Endothelial cell of umbilical vein (primary cell): Measurements from ENCODE around the gene IRS1. TPM values are rescaled to one million over a fixed set of nuclear protein-coding genes. Genes with fewer than 3 reads are reported as not detected.

Source experiments
- BruUV-seq: library from RNA; stranded (reverse); fragments of 400-500 nt; replicated peaks from 2 replicates; lab custom pipeline; 2021; lab: Mats Ljungman, UMichigan
- CTCF ChIA-PET: fragments of 300-600, 350-600 bp; sonication (Branson Sonifier 250); formaldehyde crosslinking; loops from one replicate; lab custom pipeline; 2021; ENCODE audit warnings: antibody characterized with exemption, inconsistent platforms; lab: Charles Lee
- POLR2A ChIA-PET: fragments of 300-600, 350-600 bp; sonication (Branson Sonifier 250); formaldehyde crosslinking; loops from one replicate; lab custom pipeline; 2021; ENCODE audit warnings: antibody characterized with exemption, inconsistent platforms; lab: Charles Lee
- DNase-seq: peaks from one replicate; pipeline ENCODE4 v3.0.0-alpha.2; 2011; ENCODE audit warnings: low read depth, low spot score
- FAIRE-seq: peaks from 2 replicates; lab custom pipeline; 2011; peaks lifted over from hg19 to GRCh38; lab: Jason Lieb, UNC
- H2AFZ ChIP-seq: 2 replicates; pipeline ENCODE4 v1.6.0; 2012; ENCODE audit warnings: low read depth, low read length, control low read depth, inconsistent platforms
- H3K27ac ChIP-seq: 2 replicates; pipeline ENCODE4 v1.5.1; 2011; ENCODE audit warnings: low read depth, mild to moderate bottlenecking, control low read depth, low read length, moderate library complexity; ENCODE audit not compliant: insufficient read depth
- H3K27me3 ChIP-seq, 2 experiments: 2 replicates each; pipeline versions ENCODE4 v1.6.0 to v1.6.1; 2011; ENCODE audit warnings: low read length in 2 of 2, mixed read lengths in 1 of 2; ENCODE audit not compliant: control insufficient read depth in 2 of 2, insufficient read depth in 2 of 2
- H3K36me3 ChIP-seq, 2 experiments: 2 replicates in 1 of 2; 3 replicates in 1 of 2; pipeline ENCODE4 v1.5.1; 2011; ENCODE audit warnings: low read length in 2 of 2, mild to moderate bottlenecking in 1 of 2, moderate library complexity in 1 of 2; ENCODE audit not compliant: control insufficient read depth in 2 of 2, insufficient read depth in 2 of 2; ENCODE audit errors: extremely low read depth in 1 of 2
- H3K4me1 ChIP-seq: 3 replicates; pipeline ENCODE4 v1.5.1; 2011; ENCODE audit warnings: mild to moderate bottlenecking, low read length; ENCODE audit not compliant: control insufficient read depth, insufficient read depth; ENCODE audit errors: extremely low read depth
- H3K4me2 ChIP-seq: 2 replicates; pipeline ENCODE4 v1.6.1; 2011; ENCODE audit warnings: low read length, control low read depth, mixed read lengths; ENCODE audit not compliant: insufficient read depth
- H3K4me3 ChIP-seq, 3 experiments: fragments of 200-600 bp in 1 of 3; sonication (generic), shearing (Covaris generic) in 1 of 3; replicated peaks in 1 of 3; 2 replicates each; pipeline ENCODE4 v1.5.1; 2011 to 2016; ENCODE audit warnings: control low read depth in 3 of 3, low read length in 3 of 3, mild to moderate bottlenecking in 2 of 3, inconsistent platforms in 1 of 3, low read depth in 1 of 3, moderate library complexity in 1 of 3; ENCODE audit not compliant: insufficient read depth in 1 of 3
- H3K79me2 ChIP-seq: 2 replicates; pipeline ENCODE4 v1.6.0; 2012; ENCODE audit warnings: low read length, inconsistent platforms; ENCODE audit not compliant: control insufficient read depth, insufficient read depth
- H3K9ac ChIP-seq: replicated peaks from 2 replicates; pipeline ENCODE3; 2011; ENCODE audit warnings: low read length, control low read depth; ENCODE audit not compliant: insufficient read depth; ENCODE audit errors: extremely low read depth
- H3K9me1 ChIP-seq: replicated peaks from 3 replicates; pipeline ENCODE4 v1.6.0; 2011; ENCODE audit warnings: mild to moderate bottlenecking, low read length; ENCODE audit not compliant: control insufficient read depth, insufficient read depth; ENCODE audit errors: extremely low read depth
- H3K9me3 ChIP-seq: replicated peaks from 2 replicates; pipeline ENCODE4 v1.5.1; 2012; ENCODE audit warnings: low read length, inconsistent platforms; ENCODE audit not compliant: control insufficient read depth, insufficient read depth
- H4K20me1 ChIP-seq: replicated peaks from 2 replicates; pipeline ENCODE3; 2011; ENCODE audit warnings: mild to moderate bottlenecking, low read length; ENCODE audit not compliant: control insufficient read depth, insufficient read depth; ENCODE audit errors: extremely low read depth
- EZH2 ChIP-seq: IDR thresholded peaks from 2 replicates; pipeline ENCODE4 v1.6.1; 2012; ENCODE audit warnings: borderline replicate concordance, low read depth, mild to moderate bottlenecking, moderate library complexity, low read length, inconsistent platforms; ENCODE audit not compliant: severe bottlenecking
- FOS ChIP-seq: IDR thresholded peaks from 2 replicates; pipeline ENCODE4 v1.6.1; 2011; ENCODE audit warnings: mild to moderate bottlenecking, low read length, moderate library complexity, borderline replicate concordance; ENCODE audit not compliant: insufficient read depth
- GATA2 ChIP-seq: IDR thresholded peaks from 2 replicates; pipeline ENCODE4 v1.7.0; 2011; ENCODE audit warnings: low read depth, mild to moderate bottlenecking, moderate library complexity, mixed read lengths, low read length; ENCODE audit not compliant: insufficient read length, insufficient read depth
- JUN ChIP-seq: IDR thresholded peaks from 2 replicates; pipeline ENCODE4 v1.6.1; 2011; ENCODE audit warnings: borderline replicate concordance, low read depth; ENCODE audit not compliant: insufficient read length, insufficient read depth
- MYC ChIP-seq: IDR thresholded peaks from one replicate; pipeline ENCODE4 v1.6.1; 2011; ENCODE audit warnings: mild to moderate bottlenecking, low read depth, low read length
- POLR2A ChIP-seq: IDR thresholded peaks from 2 replicates; pipeline ENCODE4 v1.6.1; 2012; ENCODE audit warnings: low read depth, mild to moderate bottlenecking, control low read depth, low read length
- POLR2AphosphoS5 ChIP-seq: IDR thresholded peaks from 2 replicates; pipeline ENCODE4 v1.6.1; 2012; ENCODE audit warnings: low read depth, mild to moderate bottlenecking, control low read depth, low read length, moderate library complexity; ENCODE audit not compliant: insufficient read depth
- dilution Hi-C: fragments of 300-500 bp; cut with MboI; formaldehyde crosslinking; loops from one replicate; pipeline ENCODE4 v1.15.0; 2019; ENCODE audit warnings: low sequenced_read_pairs; ENCODE audit not compliant: extremely low pct_ligation_motif_present
- intact Hi-C: fragments of 100-400 bp; cut with micrococcal nuclease; formaldehyde crosslinking; loops from one replicate; pipeline ENCODE4 v1.10.0; 2022
- polyA plus RNA-seq, 4 experiments: library from polyadenylated mRNA; depleted of rRNA in 3 of 4; stranded (reverse) in 3 of 4; unstranded in 1 of 4; fragments of >200 nt; gene quantifications; 2 replicates each; pipeline versions ENCODE4 v1.2.1 to v1.2.3, GENCODE V29; 2011 to 2012; ENCODE audit warnings: missing spikeins in 1 of 4
- total RNA-seq: library from RNA; stranded (reverse); gene quantifications from 2 replicates; pipeline ENCODE4 v1.2.3, GENCODE V29; 2021
- TF ChIP-seq, protein P1 (sequence below), 2 donors: IDR thresholded peaks; 1 replicate in 1 of 2; 2 replicates in 1 of 2; pipeline ENCODE4 v1.5.1; 2011; ENCODE audit warnings: low read length in 2 of 2, mild to moderate bottlenecking in 2 of 2, moderate library complexity in 2 of 2, control low read depth in 1 of 2, inconsistent platforms in 1 of 2, low read depth in 1 of 2; ENCODE audit not compliant: insufficient read depth in 1 of 2; ENCODE audit errors: extremely low read depth in 1 of 2
- TF ChIP-seq, protein P2 (sequence below): IDR thresholded peaks from 2 replicates; pipeline ENCODE4 v1.6.1; 2011; ENCODE audit not compliant: insufficient read depth, insufficient read length

Gene IRS1
- total and polyA plus RNA-seq, 2 donors (not counting 3 experiments of a cell fraction or from before 2014, with no cell fraction given): 0.10 to 0.11 TPM

DNA sequence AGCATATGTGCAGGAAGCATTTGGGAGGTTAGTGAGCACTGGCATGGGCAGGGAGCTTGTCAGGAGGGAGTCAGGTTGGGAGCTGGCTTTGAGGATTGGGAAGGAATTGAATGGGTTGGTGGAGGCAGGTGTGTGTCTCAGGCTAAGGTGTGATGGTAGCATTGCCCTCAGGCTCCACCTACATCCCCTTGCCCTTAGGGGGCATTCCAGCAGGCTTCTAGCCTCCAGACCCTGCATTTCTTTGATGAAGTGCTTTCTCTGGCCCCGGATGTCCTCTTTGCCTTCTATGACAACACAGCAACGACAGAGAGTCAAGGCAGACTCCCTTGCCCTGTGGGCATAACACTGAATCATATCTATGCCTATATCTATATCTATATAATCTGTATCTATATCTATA is 49.7 kb upstream of the IRS1 start:
- FAIRE-seq (no peak), DNase-seq (no peak)
- H3K9me3 ChIP-seq: no peaks in the 10 kb centered on the region
- no peak overlapping the region for H3K4me2 ChIP-seq
- no peak overlapping the region for H3K27ac ChIP-seq
- ChIA-PET POLR2A (no interaction called here), CTCF (interaction anchor here (0.8 kb wide), 1 partner anchor 10 kb away, joined by 3 read pairs; no protein-coding TSS in a partner anchor)
- dilution Hi-C loops: no loop called here
- H3K27me3 ChIP-seq: no peaks in the 10 kb centered on the region
- no peak overlapping the region for H2AFZ ChIP-seq
- intact Hi-C loops: no loop called here
- H3K4me3 ChIP-seq: no peak overlapping the region
- H3K36me3 ChIP-seq: no peaks in the 10 kb centered on the region
- H3K9ac ChIP-seq: no peak overlapping the region
- no peaks in the 10 kb centered on the region for H4K20me1 ChIP-seq
- TF ChIP-seq, protein P1, sequence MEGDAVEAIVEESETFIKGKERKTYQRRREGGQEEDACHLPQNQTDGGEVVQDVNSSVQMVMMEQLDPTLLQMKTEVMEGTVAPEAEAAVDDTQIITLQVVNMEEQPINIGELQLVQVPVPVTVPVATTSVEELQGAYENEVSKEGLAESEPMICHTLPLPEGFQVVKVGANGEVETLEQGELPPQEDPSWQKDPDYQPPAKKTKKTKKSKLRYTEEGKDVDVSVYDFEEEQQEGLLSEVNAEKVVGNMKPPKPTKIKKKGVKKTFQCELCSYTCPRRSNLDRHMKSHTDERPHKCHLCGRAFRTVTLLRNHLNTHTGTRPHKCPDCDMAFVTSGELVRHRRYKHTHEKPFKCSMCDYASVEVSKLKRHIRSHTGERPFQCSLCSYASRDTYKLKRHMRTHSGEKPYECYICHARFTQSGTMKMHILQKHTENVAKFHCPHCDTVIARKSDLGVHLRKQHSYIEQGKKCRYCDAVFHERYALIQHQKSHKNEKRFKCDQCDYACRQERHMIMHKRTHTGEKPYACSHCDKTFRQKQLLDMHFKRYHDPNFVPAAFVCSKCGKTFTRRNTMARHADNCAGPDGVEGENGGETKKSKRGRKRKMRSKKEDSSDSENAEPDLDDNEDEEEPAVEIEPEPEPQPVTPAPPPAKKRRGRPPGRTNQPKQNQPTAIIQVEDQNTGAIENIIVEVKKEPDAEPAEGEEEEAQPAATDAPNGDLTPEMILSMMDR (IDR thresholded peaks at IDR 0.05; ENCODE audit: extremely low read depth in 1 of 2, insufficient read depth in 1 of 2, low read depth in 1 of 2, low read length in 2 of 2): no peak
- TF ChIP-seq POLR2AphosphoS5 (no peak), MYC (no peak), JUN (no peak)
- BruUV-seq: no TSS peak
- no peaks in the 10 kb centered on the region for H3K4me1 ChIP-seq
- no peaks in the 10 kb centered on the region for H3K79me2 ChIP-seq
- H3K9me1 ChIP-seq: no peaks in the 10 kb centered on the region

DNA sequence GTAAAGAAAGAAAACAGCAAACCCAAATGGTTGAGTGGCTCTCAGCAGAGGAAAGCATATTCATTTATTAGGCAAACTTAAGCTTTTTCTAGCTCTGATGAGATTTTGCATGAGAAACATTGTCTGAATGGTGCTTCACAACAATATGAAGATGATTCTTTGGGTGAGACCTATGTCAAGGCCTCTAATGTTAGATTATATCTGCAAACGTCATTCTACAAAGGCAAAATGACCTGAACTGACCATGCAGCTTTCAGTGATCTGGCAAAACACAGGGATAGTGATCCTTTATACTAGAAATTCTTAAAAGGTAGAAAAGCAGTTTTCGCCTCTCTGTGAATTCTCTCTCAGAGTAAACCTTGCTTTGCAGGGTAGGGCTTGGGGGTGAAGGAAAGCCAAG is 47.9 kb upstream of the IRS1 start:
- Histone ChIP-seq H3K36me3 (no peaks in the 10 kb centered on the region), H3K9me3 (no peaks in the 10 kb centered on the region), H3K79me2 (no peaks in the 10 kb centered on the region), H3K27ac (no peak overlapping the region), H3K4me1 (no peaks in the 10 kb centered on the region), H3K4me2 (no peak overlapping the region), H3K9ac (no peak overlapping the region), H3K9me1 (no peaks in the 10 kb centered on the region), H3K27me3 (no peaks in the 10 kb centered on the region), H3K4me3 (no peak overlapping the region), H4K20me1 (no peaks in the 10 kb centered on the region), H2AFZ (no peak overlapping the region)
- TF ChIP-seq, protein P2, sequence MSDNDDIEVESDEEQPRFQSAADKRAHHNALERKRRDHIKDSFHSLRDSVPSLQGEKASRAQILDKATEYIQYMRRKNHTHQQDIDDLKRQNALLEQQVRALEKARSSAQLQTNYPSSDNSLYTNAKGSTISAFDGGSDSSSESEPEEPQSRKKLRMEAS: no peak
- TF ChIP-seq POLR2A (no peak), FOS (no peak), EZH2 (no peak), GATA2 (no peak), JUN (no peak), MYC (no peak), POLR2AphosphoS5 (no peak)
- TF ChIP-seq, protein P1 (IDR thresholded peaks at IDR 0.05; ENCODE audit: extremely low read depth in 1 of 2, insufficient read depth in 1 of 2, low read depth in 1 of 2, low read length in 2 of 2): no peak
- intact Hi-C loops: no loop called here
- ChIA-PET CTCF (no interaction called here), POLR2A (no interaction called here)
- no TSS peak for BruUV-seq
- FAIRE-seq (no peak), DNase-seq (no peak)
- dilution Hi-C loops: no loop called here
